ENCODE data around the gene FBXL7.

Gene FBXL7

DNA sequence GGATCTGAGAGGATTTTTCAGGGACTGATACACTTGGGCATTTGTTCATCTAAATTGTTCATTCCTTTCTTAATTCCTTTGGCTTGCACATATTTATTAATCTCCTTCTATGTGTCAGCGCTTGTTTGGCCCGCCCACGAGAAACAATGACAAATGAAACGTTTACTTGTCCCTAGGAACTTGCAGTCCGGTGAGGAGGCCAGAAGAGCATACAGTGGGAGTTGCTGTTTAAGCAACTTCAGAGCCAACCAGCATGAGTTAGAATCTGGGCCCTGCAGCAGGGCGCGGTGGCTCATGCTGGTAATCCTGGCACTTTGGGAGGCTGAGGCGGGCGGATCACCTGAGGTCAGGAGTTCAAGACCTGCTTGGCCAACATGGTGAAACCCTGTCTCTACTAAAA, 18.8 kb downstream of the FBXL7 start:
- peaks cover 19% of the 10 kb centered on the region for H3K4me1 ChIP-seq
- no peaks in the 10 kb centered on the region for H3K27me3 ChIP-seq
- H4K20me1 ChIP-seq, result no peaks in the 10 kb centered on the region
- H3K4me2 ChIP-seq, result peak overlapping the region; percentile 52
- H3K4me3 ChIP-seq, result no peak overlapping the region
- H3K36me3 ChIP-seq, result no peaks in the 10 kb centered on the region
- H3K27ac ChIP-seq, result no peak overlapping the region
- no peaks in the 10 kb centered on the region; the same call in 1 of the 2 replicates for H3K9me3 ChIP-seq
- no peak overlapping the region for H3K9ac ChIP-seq
- TF ChIP-seq Cebpa-rat (IDR thresholded peaks at IDR 0.05), result no peak

DNA sequence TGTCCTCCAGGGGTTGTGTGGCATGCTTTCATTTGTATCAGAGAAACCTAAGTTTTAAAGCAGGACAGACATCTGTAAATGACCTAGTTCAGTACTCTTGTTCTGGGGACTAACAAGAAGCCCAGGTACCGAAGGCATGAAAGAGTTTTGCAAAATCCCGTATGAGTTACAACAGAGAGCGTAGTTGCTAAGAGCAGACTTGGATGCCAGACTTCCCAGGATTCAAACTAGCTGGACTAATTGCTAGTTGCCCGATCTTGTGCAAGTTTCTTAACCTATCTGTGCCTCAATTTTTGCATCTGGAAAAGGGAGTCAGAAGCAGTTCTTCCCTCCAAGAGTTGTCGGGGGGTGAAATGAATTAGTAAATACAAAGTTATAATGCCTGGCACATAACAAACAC, 20.9 kb downstream of the FBXL7 start:
- no peak overlapping the region for H3K9ac ChIP-seq
- H3K27me3 ChIP-seq, result no peaks in the 10 kb centered on the region
- no peak overlapping the region for H3K27ac ChIP-seq
- H3K9me3 ChIP-seq, result no peaks in the 10 kb centered on the region; the same call in 1 of the 2 replicates
- no peaks in the 10 kb centered on the region for H3K36me3 ChIP-seq
- H3K4me3 ChIP-seq, result no peak overlapping the region
- H3K4me1 ChIP-seq, result peaks cover 19% of the 10 kb centered on the region
- no peaks in the 10 kb centered on the region for H4K20me1 ChIP-seq
- no peak overlapping the region for H3K4me2 ChIP-seq
- TF ChIP-seq Cebpa-rat (IDR thresholded peaks at IDR 0.05), result no peak

DNA sequence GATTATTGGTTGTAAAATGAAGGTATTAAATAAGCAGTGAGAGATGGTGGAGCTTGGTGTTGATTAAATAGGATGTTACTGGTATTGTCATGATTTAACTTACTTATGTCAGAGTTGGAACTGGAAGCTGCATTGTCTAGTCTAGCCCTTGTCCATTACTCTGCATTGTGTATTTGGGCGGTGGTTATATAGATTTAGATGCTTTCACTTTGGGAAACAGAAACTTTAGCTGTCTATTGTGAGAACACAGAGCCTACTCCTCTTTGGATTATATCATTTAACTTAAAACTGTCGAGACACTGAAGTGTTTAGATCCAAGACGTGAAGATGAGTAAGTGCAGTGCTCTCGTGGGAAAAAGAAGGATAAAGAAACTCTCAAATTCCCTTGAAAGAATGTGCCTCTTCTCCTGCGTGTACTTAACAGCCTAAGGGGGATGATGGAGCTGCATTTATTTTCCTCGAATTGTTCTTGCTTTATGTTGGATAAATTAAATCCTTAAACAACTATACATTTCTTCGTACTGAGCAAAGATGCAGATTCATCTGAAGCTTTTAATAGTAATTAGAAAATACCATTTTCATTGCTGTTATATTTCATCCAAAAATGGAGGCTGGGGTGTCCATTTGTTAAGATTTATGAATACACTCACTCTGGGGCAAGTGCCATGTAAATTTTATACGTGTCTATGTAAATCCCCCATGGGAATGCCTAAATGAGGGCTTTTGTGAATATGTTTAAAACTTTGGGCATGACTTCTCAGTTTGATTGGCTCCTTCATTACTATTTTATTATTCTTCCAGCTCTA, 21.6 kb downstream of the FBXL7 start:
- H3K4me2 ChIP-seq, result no peak overlapping the region
- H3K4me3 ChIP-seq, result no peak overlapping the region
- no peaks in the 10 kb centered on the region for H3K27me3 ChIP-seq
- no peak for TF ChIP-seq Cebpa-rat (IDR thresholded peaks at IDR 0.05)
- H3K27ac ChIP-seq, result no peak overlapping the region
- no peak overlapping the region for H3K9ac ChIP-seq
- H3K4me1 ChIP-seq, result peaks cover 19% of the 10 kb centered on the region
- H4K20me1 ChIP-seq, result no peaks in the 10 kb centered on the region
- no peaks in the 10 kb centered on the region; the same call in 1 of the 2 replicates for H3K9me3 ChIP-seq
- H3K36me3 ChIP-seq, result no peaks in the 10 kb centered on the region

DNA sequence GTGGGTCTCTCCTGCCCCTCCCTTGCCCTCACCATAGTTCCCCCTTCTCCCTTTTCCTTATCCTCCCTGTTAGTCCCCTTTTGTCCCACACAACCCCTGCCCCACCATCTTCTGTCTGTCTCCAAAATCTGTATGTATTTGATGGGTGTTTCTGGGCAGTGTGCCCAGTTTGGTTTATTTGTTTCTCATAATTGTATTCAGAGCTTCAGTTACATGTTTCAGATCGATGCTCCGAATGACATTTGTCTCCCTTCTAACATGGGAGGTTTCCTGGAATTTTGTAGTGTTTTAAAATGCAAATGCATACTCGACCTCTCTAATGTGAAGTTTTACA, 22.2 kb downstream of the FBXL7 start:
- H3K4me2 ChIP-seq, result no peak overlapping the region
- no peak overlapping the region for H3K9ac ChIP-seq

DNA sequence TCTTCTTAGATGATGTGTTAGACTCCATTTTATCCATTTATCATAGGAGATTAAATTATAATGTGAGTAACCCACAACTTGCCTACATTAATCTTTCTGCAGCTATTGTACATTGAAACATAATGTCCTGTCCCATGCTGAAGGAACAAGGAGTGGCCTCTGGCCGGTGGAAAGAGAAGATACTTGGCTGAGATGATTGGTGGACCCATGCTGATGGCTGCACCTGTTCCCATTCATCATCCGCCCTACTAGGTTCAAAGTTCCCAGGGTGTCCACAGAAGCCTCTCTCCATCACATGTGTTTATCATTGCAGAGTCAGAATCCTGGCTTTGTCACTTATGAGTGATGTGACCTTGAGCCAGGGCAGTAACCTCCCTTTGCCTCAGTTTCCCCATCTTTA, 24.7 kb downstream of the FBXL7 start:
- H3K9ac ChIP-seq, result no peak overlapping the region
- no peak for TF ChIP-seq Cebpa-rat (IDR thresholded peaks at IDR 0.05)

More for the DNA sequence above, 22.2 kb downstream of the FBXL7 start:
- H3K27ac ChIP-seq, result no peak overlapping the region
- H3K27me3 ChIP-seq, result no peaks in the 10 kb centered on the region
- no peaks in the 10 kb centered on the region for H3K36me3 ChIP-seq
- no peak overlapping the region for H3K4me3 ChIP-seq
- TF ChIP-seq Cebpa-rat (IDR thresholded peaks at IDR 0.05), result no peak
- H4K20me1 ChIP-seq, result no peaks in the 10 kb centered on the region
- H3K4me1 ChIP-seq, result peaks cover 19% of the 10 kb centered on the region
- no peaks in the 10 kb centered on the region; the same call in 1 of the 2 replicates for H3K9me3 ChIP-seq

DNA sequence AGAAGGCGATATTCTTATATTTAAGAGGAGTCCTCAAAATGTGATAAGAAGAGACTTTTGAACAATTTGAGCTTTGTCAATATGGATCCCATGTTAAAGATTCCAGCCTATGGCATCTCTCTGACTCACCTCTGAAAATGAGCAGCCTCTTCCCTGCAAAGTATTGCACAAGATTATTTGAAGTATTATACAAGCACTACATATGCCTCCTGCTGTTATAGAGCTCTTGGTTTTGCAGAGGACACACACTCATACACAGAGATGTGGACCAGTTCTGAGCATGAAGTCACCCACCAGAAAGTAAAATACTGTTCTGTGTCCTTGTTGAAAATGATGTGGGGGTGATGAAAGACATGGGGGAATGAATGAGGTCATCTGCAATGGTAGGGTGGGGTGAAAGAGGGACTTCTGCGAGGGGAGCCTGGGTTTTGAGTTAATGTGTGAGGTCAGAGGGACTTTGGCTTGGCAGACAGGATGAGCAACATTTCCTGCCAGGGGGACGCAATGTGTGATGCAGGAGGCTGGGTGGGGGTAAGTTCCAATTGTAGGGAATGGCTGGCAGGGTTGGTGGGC, 25.8 kb downstream of the FBXL7 start:
- Histone ChIP-seq H3K4me1 (no peaks in the 10 kb centered on the region), H3K9ac (no peak overlapping the region), H3K36me3 (no peaks in the 10 kb centered on the region), H3K27me3 (no peaks in the 10 kb centered on the region), H4K20me1 (no peaks in the 10 kb centered on the region), H3K4me2 (no peak overlapping the region), H3K4me3 (no peak overlapping the region), H3K27ac (no peak overlapping the region), H3K9me3 (no peaks in the 10 kb centered on the region)
- no peak for TF ChIP-seq Cebpa-rat (IDR thresholded peaks at IDR 0.05)

More for the DNA sequence above, 24.7 kb downstream of the FBXL7 start:
- Histone ChIP-seq H3K4me3 (no peak overlapping the region), H3K36me3 (no peaks in the 10 kb centered on the region), H3K4me1 (peaks cover 4% of the 10 kb centered on the region), H4K20me1 (no peaks in the 10 kb centered on the region), H3K27ac (no peak overlapping the region), H3K27me3 (no peaks in the 10 kb centered on the region), H3K4me2 (no peak overlapping the region), H3K9me3 (no peaks in the 10 kb centered on the region)

DNA sequence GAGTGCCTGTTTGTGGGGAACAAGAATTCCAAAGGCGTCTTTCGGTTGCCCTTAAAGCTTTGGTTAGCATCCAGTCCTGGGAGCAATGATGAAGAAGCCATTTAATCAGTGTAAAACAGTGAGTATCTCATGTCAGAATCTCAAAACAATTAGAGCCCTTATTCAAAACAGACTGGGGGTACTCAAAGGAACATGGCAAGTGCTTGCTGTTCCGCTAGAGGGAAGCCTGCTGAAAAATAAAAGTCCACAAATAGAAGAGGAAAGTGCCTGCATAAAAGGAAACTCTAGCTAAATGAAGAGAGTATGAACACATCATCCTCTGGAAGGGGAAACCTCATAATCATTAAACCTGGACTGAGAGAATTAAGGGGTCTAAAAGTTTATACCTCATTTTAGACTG, 26.4 kb downstream of the FBXL7 start:
- H4K20me1 ChIP-seq, result no peaks in the 10 kb centered on the region
- TF ChIP-seq Cebpa-rat (IDR thresholded peaks at IDR 0.05), result no peak
- H3K9me3 ChIP-seq, result no peaks in the 10 kb centered on the region
- H3K4me2 ChIP-seq, result no peak overlapping the region
- H3K27ac ChIP-seq, result no peak overlapping the region
- no peaks in the 10 kb centered on the region for H3K27me3 ChIP-seq
- no peaks in the 10 kb centered on the region for H3K36me3 ChIP-seq
- no peaks in the 10 kb centered on the region for H3K4me1 ChIP-seq
- H3K9ac ChIP-seq, result no peak overlapping the region
- H3K4me3 ChIP-seq, result no peak overlapping the region

DNA sequence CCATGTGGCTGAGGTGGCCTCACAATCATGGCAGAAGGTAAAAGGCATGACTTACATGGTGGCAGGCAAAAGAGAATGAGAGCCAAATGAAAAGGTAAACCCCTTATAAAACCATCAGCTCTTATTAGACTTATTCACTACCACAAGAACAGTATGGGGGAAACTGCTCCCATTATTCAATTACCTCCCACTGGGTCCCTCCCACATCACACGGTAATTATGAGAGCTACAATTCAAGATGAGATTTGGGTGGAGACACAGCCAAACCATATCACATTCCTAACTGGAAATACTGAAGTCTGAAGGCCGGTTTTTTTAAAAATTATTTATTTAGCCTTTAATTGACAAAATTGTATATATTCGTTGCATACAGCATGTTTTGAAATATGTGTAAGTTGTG, 28.5 kb downstream of the FBXL7 start:
- TF ChIP-seq Cebpa-rat (IDR thresholded peaks at IDR 0.05), result no peak
- H3K4me2 ChIP-seq, result no peak overlapping the region

DNA sequence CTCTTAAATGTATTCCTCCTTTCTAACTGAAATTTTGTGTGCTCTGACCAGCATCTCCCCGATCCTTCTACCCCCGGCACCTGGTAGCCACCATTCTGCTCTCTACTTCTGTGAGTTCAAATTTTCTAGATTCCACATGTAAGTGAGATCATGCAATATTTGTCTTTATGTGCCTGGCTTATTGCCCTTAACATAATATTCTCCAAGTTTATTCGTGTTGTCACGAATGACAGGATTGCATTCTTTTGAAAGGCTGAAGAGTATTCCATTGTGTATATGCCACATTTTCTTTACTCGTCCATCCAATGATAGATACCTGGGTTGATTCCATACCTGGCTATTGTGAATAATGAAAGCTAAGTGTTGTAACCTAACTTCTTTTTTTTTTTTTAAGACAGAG, 29.0 kb downstream of the FBXL7 start:
- Histone ChIP-seq H3K9me3 (no peaks in the 10 kb centered on the region), H3K36me3 (no peaks in the 10 kb centered on the region), H3K4me3 (no peak overlapping the region), H4K20me1 (no peaks in the 10 kb centered on the region), H3K4me2 (no peak overlapping the region), H3K27ac (no peak overlapping the region), H3K9ac (no peak overlapping the region), H3K27me3 (no peaks in the 10 kb centered on the region), H3K4me1 (no peaks in the 10 kb centered on the region)
- no peak for TF ChIP-seq Cebpa-rat (IDR thresholded peaks at IDR 0.05)

More for the DNA sequence above, 28.5 kb downstream of the FBXL7 start:
- no peaks in the 10 kb centered on the region for H3K27me3 ChIP-seq
- no peaks in the 10 kb centered on the region for H4K20me1 ChIP-seq
- H3K9ac ChIP-seq, result no peak overlapping the region
- no peak overlapping the region for H3K4me3 ChIP-seq
- H3K36me3 ChIP-seq, result no peaks in the 10 kb centered on the region
- no peak overlapping the region for H3K27ac ChIP-seq
- H3K9me3 ChIP-seq, result no peaks in the 10 kb centered on the region
- no peaks in the 10 kb centered on the region for H3K4me1 ChIP-seq

DNA sequence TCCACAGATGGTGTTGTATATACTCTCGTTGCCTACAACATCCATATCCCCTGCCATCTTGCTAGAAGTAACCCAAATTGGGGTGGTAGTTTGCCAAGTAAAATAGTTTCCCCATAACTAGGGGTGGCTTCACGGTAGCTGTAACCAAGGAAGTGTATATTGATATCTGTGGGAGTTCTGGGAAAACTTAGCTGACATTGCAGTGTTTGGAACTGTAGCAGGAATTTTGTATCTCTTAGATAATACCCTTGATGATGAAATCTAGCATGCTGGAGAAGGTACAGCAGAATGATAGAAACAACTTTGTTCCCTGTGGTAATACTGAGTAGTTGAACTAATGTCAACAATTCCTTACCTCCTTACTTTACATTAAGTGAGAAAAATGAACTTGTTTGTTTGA, 29.8 kb downstream of the FBXL7 start:
- no peaks in the 10 kb centered on the region for H3K36me3 ChIP-seq
- H3K4me1 ChIP-seq, result no peaks in the 10 kb centered on the region
- H3K9me3 ChIP-seq, result no peaks in the 10 kb centered on the region
- H3K9ac ChIP-seq, result no peak overlapping the region
- H3K27ac ChIP-seq, result no peak overlapping the region
- H3K27me3 ChIP-seq, result no peaks in the 10 kb centered on the region
- no peak overlapping the region for H3K4me2 ChIP-seq
- H3K4me3 ChIP-seq, result no peak overlapping the region
- no peaks in the 10 kb centered on the region for H4K20me1 ChIP-seq
- no peak for TF ChIP-seq Cebpa-rat (IDR thresholded peaks at IDR 0.05)
